Gastroesophageal sphincter (tissue), 4 donors: ENCODE results near the gene KIF2A. TPM values are rescaled to one million over a fixed set of nuclear protein-coding genes. Genes with fewer than 3 reads are reported as not detected.
A peak's percentile ranks its signal among the peaks of the same experiment; 100 is the strongest.

Source experiments
- ATAC-seq: fragments of 150-250 bp; one replicate; pipeline ENCODE4 v1.9.1; 2016; ENCODE audit warnings: mild to moderate bottlenecking, moderate library complexity
- H3K27ac ChIP-seq, 4 donors: fragments of 200-600 bp; sonication (generic) in 3 of 4; 1 replicate in 3 of 4; 2 replicates in 1 of 4; pipeline ENCODE4 v1.5.1; 2016 to 2019
- H3K27me3 ChIP-seq: fragments of 200-600 bp; sonication (generic); one replicate; pipeline ENCODE4 v1.5.1; 2019
- H3K36me3 ChIP-seq, 2 donors: fragments of 200-600 bp; sonication (generic); one replicate each; pipeline ENCODE4 v1.5.1; 2019; ENCODE audit warnings: control low read depth in 1 of 2
- H3K4me1 ChIP-seq, 3 donors: fragments of 200-600 bp; sonication (generic); 1 replicate in 2 of 3; 2 replicates in 1 of 3; pipeline ENCODE4 v1.5.1; 2016 to 2019; ENCODE audit warnings: control low read depth in 2 of 3
- H3K4me3 ChIP-seq, 2 donors: fragments of 200-600 bp; sonication (generic); one replicate each; pipeline ENCODE4 v1.5.1; 2019; ENCODE audit warnings: mild to moderate bottlenecking in 1 of 2, moderate library complexity in 1 of 2
- H3K9me3 ChIP-seq, 3 donors: fragments of 200-600 bp; sonication (generic); one replicate each; pipeline ENCODE4 v1.5.1; 2017 to 2019; ENCODE audit warnings: control low read depth in 2 of 3
- EP300 ChIP-seq: sonication (generic); formaldehyde crosslinking; IDR thresholded peaks from one replicate; pipeline ENCODE4 v1.6.1; 2017; ENCODE audit warnings: antibody characterized with exemption, mild to moderate bottlenecking
- POLR2A ChIP-seq, 2 donors: fragments of 450-650 bp; IDR thresholded peaks; one replicate each; pipeline ENCODE4 v1.6.1; 2017; ENCODE audit warnings: antibody characterized with exemption in 2 of 2, mild to moderate bottlenecking in 2 of 2, moderate library complexity in 1 of 2
- POLR2AphosphoS5 ChIP-seq: sonication (generic); formaldehyde crosslinking; IDR thresholded peaks from one replicate; pipeline ENCODE4 v1.6.1; 2017; ENCODE audit warnings: antibody characterized with exemption
- WGBS, 2 donors: methylation state at CpG; one replicate each; pipeline ENCODE4 v1.1.5; 2018; ENCODE audit warnings: low coverage in 1 of 2; 5-methylcytosine and 5-hydroxymethylcytosine counted together
- total RNA-seq, 4 donors: library from RNA; depleted of rRNA; stranded (reverse); fragments of >200 nt; gene quantifications; one replicate each; pipeline ENCODE4 v1.1.0, GENCODE V29; 2016
- TF ChIP-seq, protein P1 (sequence below), 4 experiments: fragments of 200-600 bp in 2 of 4; fragments of 450-650 bp in 2 of 4; sonication (generic) in 1 of 4; IDR thresholded peaks; one replicate each; pipeline ENCODE4 v1.5.1; 2017 to 2019; ENCODE audit warnings: antibody characterized with exemption in 4 of 4, mild to moderate bottlenecking in 2 of 4, moderate library complexity in 2 of 4

The KIF2A gene
- total RNA-seq, 4 donors from 2014 or later: 27.1 to 50.6 (median 33.6) TPM

- H3K9me3 ChIP-seq: no peaks in the 10 kb centered on the region
- no peak for ATAC-seq
- no peak overlapping the region for H3K27ac ChIP-seq
- H3K4me3 ChIP-seq: no peak overlapping the region
- H3K4me1 ChIP-seq: no peaks in the 10 kb centered on the region
- H3K36me3 ChIP-seq: no peaks in the 10 kb centered on the region
- H3K27me3 ChIP-seq: no peaks in the 10 kb centered on the region
- 69 to 93% methylated on average over 2 of the region's 3 CpGs for WGBS, 2 donors
- TF ChIP-seq, protein P1, sequence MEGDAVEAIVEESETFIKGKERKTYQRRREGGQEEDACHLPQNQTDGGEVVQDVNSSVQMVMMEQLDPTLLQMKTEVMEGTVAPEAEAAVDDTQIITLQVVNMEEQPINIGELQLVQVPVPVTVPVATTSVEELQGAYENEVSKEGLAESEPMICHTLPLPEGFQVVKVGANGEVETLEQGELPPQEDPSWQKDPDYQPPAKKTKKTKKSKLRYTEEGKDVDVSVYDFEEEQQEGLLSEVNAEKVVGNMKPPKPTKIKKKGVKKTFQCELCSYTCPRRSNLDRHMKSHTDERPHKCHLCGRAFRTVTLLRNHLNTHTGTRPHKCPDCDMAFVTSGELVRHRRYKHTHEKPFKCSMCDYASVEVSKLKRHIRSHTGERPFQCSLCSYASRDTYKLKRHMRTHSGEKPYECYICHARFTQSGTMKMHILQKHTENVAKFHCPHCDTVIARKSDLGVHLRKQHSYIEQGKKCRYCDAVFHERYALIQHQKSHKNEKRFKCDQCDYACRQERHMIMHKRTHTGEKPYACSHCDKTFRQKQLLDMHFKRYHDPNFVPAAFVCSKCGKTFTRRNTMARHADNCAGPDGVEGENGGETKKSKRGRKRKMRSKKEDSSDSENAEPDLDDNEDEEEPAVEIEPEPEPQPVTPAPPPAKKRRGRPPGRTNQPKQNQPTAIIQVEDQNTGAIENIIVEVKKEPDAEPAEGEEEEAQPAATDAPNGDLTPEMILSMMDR (IDR thresholded peaks at IDR 0.05): no peak
- TF ChIP-seq POLR2AphosphoS5 (no peak), EP300 (no peak), POLR2A (IDR thresholded peaks at IDR 0.05) (no peak)
Measured at GRCh38 chr5:62298118-62298517, 7.9 kb upstream of the KIF2A start.

GRCh38 chr5:62299101-62299500 is 6.9 kb upstream of the KIF2A start:
- Histone ChIP-seq H3K4me3 (no peak overlapping the region), H3K27me3 (no peaks in the 10 kb centered on the region), H3K36me3 (no peaks in the 10 kb centered on the region), H3K4me1 (no peaks in the 10 kb centered on the region), H3K27ac (no peak overlapping the region), H3K9me3 (no peaks in the 10 kb centered on the region)
- TF ChIP-seq POLR2AphosphoS5: no peak
- TF ChIP-seq, protein P1 (IDR thresholded peaks at IDR 0.05): no peak
- TF ChIP-seq POLR2A (IDR thresholded peaks at IDR 0.05): no peak
- TF ChIP-seq EP300: no peak
- WGBS, 2 donors: 84 to 85% methylated on average over 3 to 4 of the region's 4 CpGs
- ATAC-seq: no peak

DNA sequence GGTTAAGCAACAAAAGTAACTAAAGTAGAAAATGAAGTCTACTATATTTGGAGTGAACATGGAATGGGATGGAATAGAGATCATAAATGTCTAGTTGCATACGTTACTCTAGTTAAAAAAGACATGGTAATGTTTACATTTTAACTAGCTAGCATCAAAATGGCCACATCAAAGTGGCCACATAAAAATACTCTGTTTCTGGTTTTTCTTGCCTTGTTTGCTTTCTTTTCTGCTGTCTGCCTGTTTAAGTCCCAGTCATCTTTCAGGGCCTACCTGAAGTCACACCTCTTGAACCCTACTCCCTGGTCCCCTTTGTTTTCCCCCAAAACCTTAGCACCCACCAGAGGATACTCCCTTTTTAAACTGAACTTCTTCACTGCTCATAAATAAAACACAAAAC is 6.4 kb upstream of the KIF2A start:
- TF ChIP-seq, protein P1 (IDR thresholded peaks at IDR 0.05): no peak
- TF ChIP-seq POLR2AphosphoS5: no peak
- TF ChIP-seq POLR2A (IDR thresholded peaks at IDR 0.05): no peak
- no peak for TF ChIP-seq EP300
- no peaks in the 10 kb centered on the region for H3K9me3 ChIP-seq
- H3K36me3 ChIP-seq: no peaks in the 10 kb centered on the region
- ATAC-seq: no peak
- H3K27me3 ChIP-seq: no peaks in the 10 kb centered on the region
- H3K4me1 ChIP-seq: no peaks in the 10 kb centered on the region
- H3K4me3 ChIP-seq: no peak overlapping the region
- H3K27ac ChIP-seq: no peak overlapping the region
- WGBS, 2 donors: 58 to 64% methylated on average over 1 of the region's 1 CpG

GRCh38 chr5:62305358-62305714 is 670 bp upstream of the KIF2A start:
- WGBS, 2 donors: 0 to 26% methylated on average over 1 to 2 of the region's 4 CpGs
- H3K9me3 ChIP-seq: no peaks in the 10 kb centered on the region
- TF ChIP-seq POLR2AphosphoS5 (no peak), POLR2A (IDR thresholded peaks at IDR 0.05) (no peak), EP300 (no peak)
- TF ChIP-seq, protein P1 (IDR thresholded peaks at IDR 0.05): no peak
- H3K27me3 ChIP-seq: no peaks in the 10 kb centered on the region
- peak overlapping the region; percentile 80 to 99 for H3K4me3 ChIP-seq
- peak overlapping the region; percentile 62 to 94 (median 93) for H3K27ac ChIP-seq
- ATAC-seq: no peak
- peaks cover 0 to 32% (median 5%) of the 10 kb centered on the region in 3 donors for H3K4me1 ChIP-seq
- no peaks in the 10 kb centered on the region for H3K36me3 ChIP-seq

GRCh38 chr5:62306323-62306895 is 403 bp downstream of the KIF2A start:
- 0% methylated on average over 1 of the region's 67 CpGs; no CpG with 5 or more reads in 1 of the 2 donors for WGBS, 2 donors
- Histone ChIP-seq H3K27me3 (no peaks in the 10 kb centered on the region), H3K9me3 (no peaks in the 10 kb centered on the region), H3K4me3 (peak overlapping the region; percentile 80 to 99), H3K27ac (peak overlapping the region; percentile 63 to 94 (median 93)), H3K4me1 (peaks cover 0 to 43% (median 5%) of the 10 kb centered on the region in 3 donors), H3K36me3 (no peaks in the 10 kb centered on the region)
- no peak for TF ChIP-seq POLR2AphosphoS5
- no peak for TF ChIP-seq POLR2A (IDR thresholded peaks at IDR 0.05)
- TF ChIP-seq, protein P1 (IDR thresholded peaks at IDR 0.05): no peak
- no peak for TF ChIP-seq EP300
- peak; percentile 62 for ATAC-seq
